ENCODE data around the gene OR2T10.
"Not testable (repeated sequence)": the region's sequence is repeated elsewhere in the genome, so short reads cannot be mapped to it uniquely, and the experiment has no call there.

DNA sequence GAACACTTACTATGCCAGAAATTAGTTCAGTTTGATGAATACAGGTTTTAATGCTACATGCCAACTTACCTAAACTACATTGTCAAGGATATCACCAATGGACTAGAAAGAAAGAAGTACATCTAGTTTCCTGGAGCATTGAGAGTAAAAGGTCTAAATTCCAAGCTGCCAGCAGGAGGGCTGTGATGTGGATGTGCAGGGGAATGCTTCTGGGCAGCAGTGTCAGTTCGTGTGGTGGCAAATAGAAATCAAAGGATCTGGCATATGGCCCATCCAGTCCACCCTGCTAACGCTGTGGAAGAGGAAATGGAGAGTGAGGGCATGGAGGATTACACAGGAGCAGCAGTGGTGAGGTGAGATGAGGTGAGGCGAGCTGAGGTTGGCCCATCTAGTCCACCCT, 47.7 kb upstream of the OR2T10 start, which contains the start of gene OR2T35:
- not testable (repeated sequence) for TF ChIP-seq POLR2A (IDR thresholded peaks at IDR 0.05)
- TF ChIP-seq, protein P1, sequence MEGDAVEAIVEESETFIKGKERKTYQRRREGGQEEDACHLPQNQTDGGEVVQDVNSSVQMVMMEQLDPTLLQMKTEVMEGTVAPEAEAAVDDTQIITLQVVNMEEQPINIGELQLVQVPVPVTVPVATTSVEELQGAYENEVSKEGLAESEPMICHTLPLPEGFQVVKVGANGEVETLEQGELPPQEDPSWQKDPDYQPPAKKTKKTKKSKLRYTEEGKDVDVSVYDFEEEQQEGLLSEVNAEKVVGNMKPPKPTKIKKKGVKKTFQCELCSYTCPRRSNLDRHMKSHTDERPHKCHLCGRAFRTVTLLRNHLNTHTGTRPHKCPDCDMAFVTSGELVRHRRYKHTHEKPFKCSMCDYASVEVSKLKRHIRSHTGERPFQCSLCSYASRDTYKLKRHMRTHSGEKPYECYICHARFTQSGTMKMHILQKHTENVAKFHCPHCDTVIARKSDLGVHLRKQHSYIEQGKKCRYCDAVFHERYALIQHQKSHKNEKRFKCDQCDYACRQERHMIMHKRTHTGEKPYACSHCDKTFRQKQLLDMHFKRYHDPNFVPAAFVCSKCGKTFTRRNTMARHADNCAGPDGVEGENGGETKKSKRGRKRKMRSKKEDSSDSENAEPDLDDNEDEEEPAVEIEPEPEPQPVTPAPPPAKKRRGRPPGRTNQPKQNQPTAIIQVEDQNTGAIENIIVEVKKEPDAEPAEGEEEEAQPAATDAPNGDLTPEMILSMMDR (IDR thresholded peaks at IDR 0.05), result not testable (repeated sequence)

All from Peyer's patch (tissue), 4 donors.